Melanocyte of skin (primary cell): ENCODE results near the gene IGF1. TPM values are rescaled to one million over a fixed set of nuclear protein-coding genes. Genes with fewer than 3 reads are reported as not detected.

ENCODE experiments used
- total RNA-seq, 2 donors: library from RNA; depleted of rRNA; stranded (reverse); fragments of >200 nt; gene quantifications; 2 replicates each; pipeline ENCODE4 v1.2.3, GENCODE V29; 2012

IGF1 gene
- 1 to 10 TPM in 1 of 2 donors, under 1 TPM in 1; 1.00 to 2.1 TPM for total RNA-seq

GRCh38 chr12:102480406-102480805 is at the start of gene IGF1:
Gene IGF1 (minus strand): TSS chr12:102480563. CDS start chr12:102480381, 182 bp downstream.

